Omental fat pad (tissue), 4 donors: ENCODE data around the gene MICAL2. TPM values are rescaled to one million over a fixed set of nuclear protein-coding genes. Genes with fewer than 3 reads are reported as not detected.

Experiments
- ATAC-seq: fragments of 150-250 bp; one replicate; pipeline ENCODE4 v1.9.1; 2016; ENCODE audit warnings: mild to moderate bottlenecking, moderate library complexity; ENCODE audit not compliant: low FRiP score
- DNase-seq: peaks from one replicate; pipeline ENCODE4 v3.0.0-alpha.2; 2019; ENCODE audit warnings: low spot score
- CTCF ChIP-seq, 3 donors: fragments of 450-650 bp; IDR thresholded peaks; one replicate each; pipeline ENCODE4 v1.5.1; 2016 to 2017; ENCODE audit warnings: antibody characterized with exemption in 3 of 3, mild to moderate bottlenecking in 3 of 3, moderate library complexity in 2 of 3
- total RNA-seq, 4 donors: library from RNA; depleted of rRNA; stranded (reverse); fragments of >200 nt; gene quantifications; one replicate each; pipeline ENCODE4 v1.1.0, GENCODE V29; 2016

Gene MICAL2
- total RNA-seq, 4 donors from 2014 or later, result 34.3 to 143 (median 57.0) TPM

DNA sequence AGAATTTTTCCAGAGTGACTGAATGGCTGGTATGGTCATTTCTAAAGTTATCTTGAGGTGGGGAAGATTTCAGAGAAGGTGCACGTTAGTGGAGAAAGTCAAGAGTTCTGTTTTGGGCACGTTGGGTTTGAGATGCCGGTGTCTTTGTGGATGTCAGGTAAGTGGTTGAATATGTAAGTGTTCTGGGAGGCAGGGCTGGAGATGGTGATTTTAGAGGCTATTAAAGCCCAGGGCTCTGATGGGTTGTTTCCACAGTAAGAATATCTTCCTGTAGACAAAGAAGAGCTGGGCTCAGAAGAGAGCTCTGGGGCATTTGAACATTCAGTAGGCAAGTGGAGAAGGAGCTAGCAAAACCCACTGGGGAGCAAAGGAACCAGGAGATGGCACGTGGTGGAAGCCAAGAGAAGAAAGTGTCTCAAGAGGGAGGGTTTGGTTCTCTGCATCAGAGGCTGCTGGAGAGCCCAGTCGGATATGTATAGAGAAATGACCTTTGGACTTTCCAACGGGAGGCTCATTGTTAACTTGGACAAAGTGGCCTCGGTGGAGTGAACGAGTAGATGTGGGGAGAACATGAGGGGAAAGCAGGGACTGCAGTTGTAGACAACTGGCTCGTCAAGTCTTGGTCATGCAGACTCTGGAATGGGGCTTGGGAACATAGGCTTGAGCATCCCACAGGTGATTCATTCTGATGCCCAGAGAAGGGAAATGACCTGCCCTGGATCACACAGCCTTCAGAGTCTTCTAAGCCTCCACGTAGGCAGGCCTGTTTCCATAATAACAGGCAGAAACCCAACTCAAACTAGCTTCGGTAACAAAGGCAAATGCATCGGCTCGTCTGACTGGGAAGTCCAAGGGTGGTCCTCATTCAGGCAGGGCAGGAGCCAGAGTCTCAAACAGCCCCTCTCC is 168.6 kb downstream of the MICAL2 start:
- DNase-seq, result no peak
- TF ChIP-seq CTCF (IDR thresholded peaks at IDR 0.05), result no peak
- ATAC-seq, result no peak

- ATAC-seq (no peak), DNase-seq (no peak)
- no peak for TF ChIP-seq CTCF (IDR thresholded peaks at IDR 0.05)
Measured at GRCh38 chr11:12279672-12280108, 169.3 kb downstream of the MICAL2 start.

- no peak for TF ChIP-seq CTCF (IDR thresholded peaks at IDR 0.05)
- ATAC-seq, result no peak
- DNase-seq, result no peak
Measured at GRCh38 chr11:12280199-12280837, 169.9 kb downstream of the MICAL2 start.

- ATAC-seq, result peak; percentile 5
- TF ChIP-seq CTCF (IDR thresholded peaks at IDR 0.05), result no peak
- no peak for DNase-seq
Measured at GRCh38 chr11:12280838-12281565, 170.6 kb downstream of the MICAL2 start.

- peak; percentile 85 for DNase-seq
- peak; percentile 35 for ATAC-seq
- TF ChIP-seq CTCF (IDR thresholded peaks at IDR 0.05), result peak in 2 of 3 donors; percentile 86 to 96
Measured at GRCh38 chr11:12281571-12282478, 171.4 kb downstream of the MICAL2 start.

DNA sequence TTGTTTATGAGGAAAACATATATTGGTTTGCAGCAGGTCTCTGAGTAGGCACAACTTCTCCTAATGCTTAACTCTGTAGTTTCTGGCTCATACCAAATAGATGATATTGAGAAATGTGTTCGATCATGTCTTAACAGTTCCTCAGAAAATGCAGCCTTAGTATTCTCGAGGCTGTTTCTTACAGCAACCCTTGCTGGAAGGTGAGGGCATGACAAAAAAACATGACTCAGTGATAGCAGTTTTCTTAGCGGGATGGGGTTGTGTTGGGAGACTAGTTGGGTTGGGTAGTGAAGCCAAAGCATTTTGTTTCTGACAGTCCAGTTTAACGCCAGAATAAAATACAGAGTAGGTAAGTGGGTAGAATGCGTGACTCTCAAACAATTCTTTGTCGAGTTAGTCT is 172.3 kb downstream of the MICAL2 start:
- no peak for TF ChIP-seq CTCF (IDR thresholded peaks at IDR 0.05)
- DNase-seq (no peak), ATAC-seq (no peak)
